UCSD-AML1 (cell line): ENCODE measurements around the gene WFS1.

Experiments used
- DNase-seq: peaks from one replicate; lab custom pipeline; 2025; ENCODE audit not compliant: unreplicated experiment; lab: John Stamatoyannopoulos, UW

Gene WFS1

GRCh38 chr4:6324461-6324998 lies 54.9 kb downstream of the WFS1 start:
- DNase-seq, result no peak

DNA sequence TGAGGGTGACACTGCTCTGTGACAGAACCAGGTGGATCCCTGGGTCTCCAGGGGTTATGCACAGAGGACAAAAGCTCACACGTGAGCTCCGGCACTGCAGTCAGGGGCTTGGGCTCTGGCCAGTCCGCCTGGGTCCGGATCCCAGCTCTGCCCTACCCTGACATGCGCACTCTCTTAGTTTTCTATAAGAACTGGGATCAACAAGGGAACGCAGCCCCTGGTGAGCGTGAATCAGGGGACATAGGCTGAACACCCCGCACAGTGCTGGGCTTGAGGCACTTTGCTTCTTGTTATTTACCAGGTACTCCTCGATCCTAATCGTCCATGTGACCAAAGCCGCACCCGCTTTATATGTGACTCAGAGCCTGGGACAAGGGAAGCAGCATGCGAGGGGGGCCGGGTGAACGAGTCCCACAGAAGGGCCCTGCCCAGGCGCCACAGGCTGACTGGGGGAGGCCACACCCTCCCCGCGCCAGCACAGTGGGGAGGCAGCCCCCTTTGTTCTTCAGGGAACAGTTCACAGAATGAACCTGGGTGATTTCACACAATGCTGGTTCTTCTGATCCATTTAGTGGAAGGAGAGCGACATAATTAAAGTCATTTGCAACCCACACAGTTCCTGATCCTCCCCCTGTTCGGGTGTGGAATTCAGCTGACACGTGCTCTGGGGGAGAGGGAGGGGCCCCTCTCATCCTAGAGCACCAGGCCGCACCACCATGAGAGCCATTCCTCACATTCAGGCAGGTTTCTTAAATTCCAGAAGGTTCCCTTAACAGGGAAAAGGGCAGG lies 55.5 kb downstream of the WFS1 start:
- DNase-seq, result no peak

DNA sequence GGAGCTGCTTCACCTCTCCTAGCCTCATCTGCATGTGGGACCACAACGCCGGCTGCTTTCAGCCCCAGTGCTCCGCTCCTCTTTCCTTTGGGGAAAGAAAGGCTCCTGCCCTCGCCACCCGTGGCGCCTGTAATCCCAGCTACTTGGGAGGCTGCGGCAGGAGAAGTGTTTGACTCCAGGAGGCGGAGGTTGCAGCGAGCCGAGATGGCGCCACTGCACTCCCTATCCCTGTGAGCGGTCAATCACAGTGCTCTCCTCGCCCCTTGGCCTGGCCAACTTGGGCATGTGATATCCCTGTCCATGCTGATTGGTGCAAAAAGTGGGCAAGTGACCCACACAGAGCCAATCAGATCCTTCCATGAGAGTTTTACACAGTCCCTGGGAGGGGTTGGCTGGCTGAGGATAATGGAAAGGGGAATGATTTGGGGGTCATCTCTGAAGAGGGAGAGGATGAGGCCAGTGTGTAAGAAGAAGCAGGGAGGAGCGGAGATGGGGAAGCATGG lies 56.2 kb downstream of the WFS1 start:
- no peak for DNase-seq

DNA sequence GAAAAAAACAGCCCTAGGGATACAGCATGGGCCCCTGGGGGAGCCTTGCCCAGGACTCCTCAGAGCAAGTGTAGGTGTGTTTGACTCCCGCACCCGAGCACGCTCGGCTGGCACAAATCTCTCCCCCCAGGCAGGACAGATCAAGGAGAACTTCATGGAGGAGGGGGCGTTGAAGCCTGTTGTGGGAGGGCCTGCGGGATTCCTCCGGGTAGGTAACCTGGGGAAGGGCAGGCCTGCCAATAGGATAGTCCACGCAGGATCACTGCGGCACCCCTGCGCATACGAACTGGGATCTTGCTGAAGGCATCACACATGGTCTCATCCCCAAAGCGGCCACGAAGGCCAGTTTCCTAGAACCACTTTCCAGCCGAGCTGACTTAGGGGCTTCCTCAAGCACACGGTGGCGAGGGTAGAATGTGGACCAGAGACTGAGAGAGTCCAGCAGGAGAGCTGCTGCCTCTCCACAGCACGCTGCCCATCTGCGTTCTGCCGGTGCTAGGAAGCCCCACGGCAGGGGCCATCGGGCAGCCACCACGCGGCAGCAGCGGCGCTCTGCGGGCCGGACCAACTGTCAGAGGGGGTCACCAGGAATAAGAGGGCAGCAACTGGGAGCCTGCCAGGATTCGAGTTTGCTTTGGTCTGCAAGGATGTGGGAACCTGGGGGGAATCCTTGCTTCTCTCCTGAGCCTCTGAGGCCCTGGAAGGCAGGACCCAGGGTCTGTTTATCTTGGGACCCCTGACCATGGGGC lies 56.8 kb downstream of the WFS1 start:
- DNase-seq, result no peak

DNA sequence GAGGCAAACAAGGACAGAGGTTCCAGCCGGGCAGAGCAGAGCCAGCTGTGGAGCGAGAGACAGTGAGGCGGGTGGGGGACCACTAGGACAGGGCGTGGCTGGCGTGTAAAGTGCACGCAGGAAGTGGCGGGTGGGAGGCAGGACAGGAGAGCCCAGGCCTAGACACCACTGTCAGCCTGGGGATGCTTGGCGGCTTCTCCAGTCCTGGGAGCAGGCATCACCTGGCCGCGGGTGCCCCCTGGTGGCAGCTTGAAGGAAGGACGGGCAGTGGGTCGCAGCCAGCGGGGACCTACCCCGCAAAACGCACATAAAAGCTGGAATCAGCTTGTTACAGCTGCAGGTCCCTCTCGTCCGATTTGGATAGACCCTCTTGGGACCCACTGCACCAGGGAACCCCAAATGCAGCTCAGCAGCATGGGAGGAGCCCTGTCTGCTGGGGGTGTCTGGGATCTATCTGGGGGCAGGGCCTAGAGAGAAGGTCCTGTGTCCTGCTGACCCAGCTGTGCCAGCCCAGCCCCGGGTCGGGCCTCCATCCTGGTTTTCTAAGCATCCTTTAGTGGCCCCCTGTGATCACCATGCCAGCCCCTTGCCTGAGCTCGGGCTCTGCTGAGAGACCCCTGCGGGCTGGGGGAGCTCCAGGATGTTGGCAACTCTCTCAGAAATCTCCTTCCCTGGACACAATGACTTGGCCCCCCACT lies 57.7 kb downstream of the WFS1 start:
- DNase-seq, result peak; percentile 74

DNA sequence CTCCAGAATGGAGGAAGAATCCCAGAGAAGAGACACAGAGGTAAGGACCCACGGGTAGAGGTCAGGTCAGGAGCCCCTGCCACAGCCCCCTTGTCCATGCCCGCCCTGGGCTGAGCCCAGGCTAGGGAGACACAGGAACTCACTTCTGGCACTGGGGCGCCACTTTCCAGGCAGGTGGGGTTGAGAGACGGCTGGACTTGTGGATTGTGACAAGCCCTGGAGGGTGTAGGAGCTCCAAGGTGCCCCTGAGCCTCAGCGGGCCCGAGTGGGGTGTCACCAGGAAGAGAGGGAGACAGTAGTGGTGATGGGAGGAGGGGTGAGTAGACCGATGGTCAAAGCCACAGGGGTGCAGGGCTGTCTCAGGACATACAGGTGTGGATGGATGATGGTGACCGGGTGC lies 58.9 kb downstream of the WFS1 start:
- DNase-seq, result no peak

DNA sequence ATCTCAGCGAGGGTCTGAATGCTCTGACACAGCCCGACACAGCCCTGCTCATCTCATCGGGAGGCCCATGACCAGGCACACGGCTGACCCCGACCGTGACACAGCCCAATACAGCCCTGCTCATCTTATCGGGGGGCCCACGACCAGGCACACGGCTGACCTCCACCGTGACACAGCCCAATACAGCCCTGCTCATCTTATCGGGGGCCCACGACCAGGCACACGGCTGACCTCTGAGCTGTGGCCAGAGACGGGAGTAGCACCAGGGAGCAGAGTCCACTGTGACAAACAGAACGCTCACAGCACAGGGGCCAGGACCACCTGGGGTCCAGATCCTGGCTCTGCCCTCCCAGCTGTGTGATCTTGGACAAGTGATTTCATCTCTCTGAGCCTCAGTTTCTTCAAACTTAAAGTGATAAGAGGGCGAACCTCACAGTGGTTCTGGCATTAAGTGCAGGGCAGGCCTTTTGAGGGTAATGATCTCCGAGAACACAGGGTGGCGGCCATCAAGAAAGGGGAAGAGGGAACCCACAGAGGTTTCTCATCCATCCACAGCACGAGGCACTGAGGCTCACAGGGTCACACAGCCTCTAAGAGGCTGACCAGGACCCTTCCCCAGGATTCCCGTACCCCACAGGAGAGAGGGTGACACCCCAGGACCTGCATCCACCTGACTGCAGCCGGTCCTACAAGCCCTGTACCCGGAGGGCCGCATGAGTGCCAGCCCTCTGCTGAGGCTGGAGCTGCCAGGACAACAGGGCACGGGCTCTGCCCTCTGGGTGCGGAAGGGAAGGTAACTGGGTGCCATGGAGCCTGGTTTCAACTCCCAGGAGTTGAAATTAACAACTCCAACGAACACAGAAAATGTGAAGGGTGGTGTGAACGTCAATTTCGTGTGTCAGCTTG lies 60.1 kb downstream of the WFS1 start:
- no peak for DNase-seq

DNA sequence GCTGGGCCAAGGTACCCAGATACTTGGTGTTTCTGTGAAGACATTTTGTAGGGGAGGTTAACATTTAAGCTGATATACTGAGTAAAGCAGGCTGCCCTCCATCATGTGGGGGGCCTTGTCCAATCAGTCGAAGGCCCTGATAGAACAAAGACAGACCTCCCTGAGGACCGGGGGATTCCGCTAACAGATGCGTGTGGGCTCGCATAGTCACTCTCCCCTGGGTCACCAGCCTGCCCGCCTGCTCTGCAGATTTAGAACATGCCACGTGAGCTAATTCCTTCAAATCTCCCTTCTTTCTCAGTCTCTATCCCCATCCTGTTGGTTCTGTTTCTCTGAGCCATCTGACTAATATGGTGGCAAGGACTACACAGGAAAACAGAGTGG lies 60.7 kb downstream of the WFS1 start:
- no peak for DNase-seq

DNA sequence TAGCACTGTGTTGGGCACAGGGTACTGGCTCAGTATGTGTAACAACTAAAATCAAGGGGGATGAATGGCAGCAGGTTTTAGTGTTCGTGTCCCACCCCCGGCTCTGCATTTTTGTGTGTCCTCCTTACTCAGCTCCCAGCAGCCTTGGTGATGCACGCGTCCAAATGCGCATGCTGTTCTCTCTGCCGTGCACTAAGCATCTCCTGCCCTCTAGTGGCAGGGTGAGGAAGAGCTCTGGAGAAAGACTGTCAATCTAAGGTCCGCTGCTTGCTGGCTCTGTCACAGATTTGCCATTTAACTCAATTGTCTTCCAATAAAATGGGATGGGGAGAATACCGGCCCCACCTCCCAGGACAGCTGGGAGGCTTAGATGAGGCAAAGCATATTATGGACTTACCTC lies 61.4 kb downstream of the WFS1 start:
- DNase-seq, result peak; percentile 41

GRCh38 chr4:6331468-6331867 lies 61.8 kb downstream of the WFS1 start:
- no peak for DNase-seq

- peak; percentile 37 for DNase-seq
These were observed 62.5 kb downstream of the WFS1 start for GRCh38 chr4:6332042-6332668.

DNA sequence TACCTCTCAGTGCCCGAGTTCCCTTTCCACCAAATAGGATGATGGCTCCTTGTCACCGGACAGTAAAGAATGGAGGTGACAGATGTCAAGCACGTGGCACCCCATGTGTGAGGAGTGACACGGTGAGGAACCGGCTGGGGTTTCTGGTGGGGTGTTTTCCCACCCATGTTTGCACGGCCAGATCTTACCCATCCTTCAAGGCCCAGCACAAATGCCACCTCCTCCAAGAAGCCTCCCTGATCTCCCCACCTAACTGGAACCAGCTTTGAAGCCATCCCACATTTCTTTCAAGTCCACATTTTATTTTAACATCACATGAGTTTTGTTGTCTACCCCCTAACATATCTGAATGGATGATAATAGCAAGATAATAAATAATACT lies 63.0 kb downstream of the WFS1 start:
- no peak for DNase-seq

DNA sequence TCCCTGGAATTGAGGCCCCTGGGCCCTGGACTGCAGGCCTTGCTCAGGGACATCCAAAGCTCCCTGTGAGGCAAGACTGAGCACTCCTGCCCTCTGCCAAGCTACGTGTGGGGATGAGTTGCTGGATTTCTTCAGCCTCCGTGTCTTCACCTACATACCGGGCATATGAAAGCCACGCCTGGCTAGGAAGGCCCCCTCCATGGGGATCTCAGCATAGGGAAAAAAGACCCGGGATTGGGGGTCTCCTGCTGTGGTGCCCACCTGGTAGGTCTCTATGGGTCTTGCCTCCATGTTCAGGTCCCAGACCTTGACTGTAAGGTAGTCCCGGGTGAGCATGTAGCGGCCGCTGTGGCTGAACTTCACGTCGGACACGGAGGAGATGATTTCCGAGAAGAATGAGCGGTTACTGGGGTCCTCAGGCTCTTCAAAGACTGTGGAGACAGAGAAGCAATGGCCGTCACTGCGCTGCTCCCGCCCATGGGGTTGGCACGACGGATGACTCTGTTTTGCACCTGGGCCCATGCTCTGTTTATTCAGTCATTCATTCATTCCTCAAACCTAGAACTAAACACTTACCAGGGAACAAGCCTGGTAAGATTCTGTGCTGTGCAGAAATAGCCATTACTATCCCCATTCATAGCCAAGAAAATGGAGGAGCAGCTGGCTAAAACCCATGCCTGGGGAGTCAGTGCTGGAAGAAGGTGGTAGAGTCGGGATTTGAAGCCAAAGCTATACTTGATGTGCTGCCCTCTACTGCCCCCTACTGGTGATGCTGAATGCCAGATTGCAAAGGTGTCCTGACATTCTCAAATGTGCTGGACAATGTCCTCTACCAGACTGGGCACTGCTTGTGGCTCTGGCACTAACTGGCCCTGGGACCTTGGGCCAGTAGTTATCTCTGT lies 63.9 kb downstream of the WFS1 start:
- no peak for DNase-seq

DNA sequence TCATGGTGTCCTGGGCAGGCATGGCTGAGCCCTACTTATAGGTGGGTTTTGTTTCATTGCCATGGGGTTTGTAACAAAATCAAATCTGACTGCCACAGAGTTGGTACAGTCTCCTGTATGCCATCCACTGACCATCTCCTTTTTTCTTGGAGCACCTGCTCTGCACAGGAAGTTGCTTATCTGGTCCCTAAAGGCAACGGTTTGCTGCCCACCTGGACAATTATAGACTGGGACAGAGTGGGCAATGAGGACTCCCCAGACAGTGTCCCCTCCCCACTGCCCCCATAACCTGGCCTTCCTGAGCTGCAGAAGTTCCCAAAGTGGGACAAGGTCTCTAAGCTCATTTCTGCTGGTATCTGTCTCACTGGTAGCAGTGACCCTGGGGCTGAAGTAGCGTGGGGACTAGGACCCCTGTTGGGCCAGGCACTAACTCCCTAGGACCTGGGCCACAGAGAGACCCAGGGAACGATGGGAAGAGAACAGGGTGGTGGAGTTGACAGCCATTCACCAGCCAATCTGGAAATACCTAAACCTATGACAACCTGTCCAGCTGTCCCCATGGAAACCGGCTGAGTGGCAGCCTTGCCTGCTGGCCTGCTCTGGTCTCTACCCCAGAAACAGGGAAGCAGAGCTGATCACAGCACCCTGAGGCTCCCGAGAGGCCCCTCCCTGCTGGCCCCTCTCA lies 64.7 kb downstream of the WFS1 start:
- DNase-seq, result no peak

DNA sequence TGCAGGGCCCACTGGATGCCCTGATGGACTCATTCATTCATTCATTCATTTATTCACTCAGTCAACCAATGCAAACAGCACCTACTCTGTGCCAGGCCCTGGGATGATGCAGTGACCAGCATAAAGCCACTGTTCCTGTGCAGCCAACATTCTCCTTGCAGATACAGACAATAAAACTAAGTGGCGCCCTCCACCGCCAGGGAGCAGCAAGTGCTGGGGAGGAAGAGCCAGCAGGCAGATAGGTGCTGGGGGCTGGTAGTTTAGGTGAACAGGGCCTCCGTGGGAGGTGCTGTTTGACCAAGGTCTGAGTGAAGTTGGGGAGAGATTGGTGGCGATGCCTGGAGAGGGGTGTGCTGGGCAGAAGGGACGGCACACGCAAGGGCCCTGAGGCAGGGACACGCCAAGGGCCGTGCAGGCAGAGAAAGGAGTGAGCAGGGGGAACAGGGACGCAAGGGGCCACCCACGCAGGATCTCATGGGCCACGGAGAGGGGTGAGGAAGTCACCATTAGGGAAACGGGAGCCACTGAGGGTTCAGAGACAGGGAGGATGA lies 65.5 kb downstream of the WFS1 start:
- DNase-seq, result no peak

- no peak for DNase-seq
These were observed 66.5 kb downstream of the WFS1 start for GRCh38 chr4:6336166-6336565.

DNA sequence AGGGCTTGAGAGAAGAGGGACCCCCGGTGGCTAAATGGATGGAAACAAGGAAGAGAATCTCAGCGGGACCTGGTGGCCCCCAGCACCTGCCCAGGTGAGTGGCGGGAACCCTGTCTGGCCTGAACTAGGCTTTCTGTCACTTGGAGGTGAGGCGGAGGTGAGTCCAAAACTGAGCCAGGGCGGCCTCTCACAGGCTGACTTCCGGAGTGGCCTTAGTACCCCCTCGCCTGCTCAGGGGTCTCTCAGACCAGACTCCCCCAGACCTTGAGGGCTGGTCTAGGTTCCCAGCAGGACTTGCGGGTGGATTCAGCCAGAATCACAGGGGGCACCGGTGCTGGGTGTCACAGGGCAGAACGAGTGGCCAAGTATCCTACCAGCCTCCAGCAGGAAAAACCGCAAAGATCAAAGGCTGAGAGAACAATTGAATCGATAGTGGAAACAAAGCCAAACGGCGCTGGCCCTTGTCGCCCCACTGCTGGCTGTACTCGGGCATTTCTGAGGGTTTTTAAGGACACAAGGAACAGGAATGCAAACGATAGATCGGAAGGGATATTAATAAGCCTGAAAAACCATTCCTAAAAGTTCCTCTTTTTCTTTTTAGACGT lies 67.8 kb downstream of the WFS1 start:
- DNase-seq, result no peak
